ENCODE data around the gene FAAP100.

DNA sequence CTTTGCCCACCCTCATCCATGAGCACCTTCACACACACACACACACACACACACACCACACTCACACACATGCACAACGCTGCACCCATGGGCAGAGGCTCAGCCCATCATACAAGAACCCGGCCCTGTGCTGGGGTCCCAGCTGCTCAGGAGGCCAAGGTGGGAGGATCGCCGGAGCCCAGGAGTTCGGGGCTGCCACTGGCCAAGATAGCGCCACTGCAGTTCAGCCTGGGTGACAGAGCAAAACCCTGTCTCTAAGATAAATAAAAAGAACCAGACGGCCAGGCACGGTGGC, 27.3 kb downstream of the FAAP100 start:
- TF ChIP-seq L3MBTL2 (conservative IDR thresholded peaks at IDR 0.05) (no peak), ELF4 (IDR thresholded peaks at IDR 0.05) (no peak), FOXK2 (IDR thresholded peaks at IDR 0.05) (no peak), FOXM1 (IDR thresholded peaks at IDR 0.05; ENCODE audit: borderline replicate concordance) (no peak), SP1 (IDR thresholded peaks at IDR 0.05) (no peak), SUZ12 (IDR thresholded peaks at IDR 0.05) (no peak)

Data from HEK293T (cell line).